Colonic mucosa (tissue), 4 donors: ENCODE data around the gene NKAIN1. TPM values are rescaled to one million over a fixed set of nuclear protein-coding genes. Genes with fewer than 3 reads are reported as not detected.
"Not testable (repeated sequence)": the region's sequence is repeated elsewhere in the genome, so short reads cannot be mapped to it uniquely, and the experiment has no call there.

Source experiments
- DNase-seq: peaks from one replicate; pipeline ENCODE4 v3.0.0-alpha.2; 2020
- H3K27ac ChIP-seq: fragments of 200-600 bp; one replicate; pipeline ENCODE4 v1.8.0; 2021
- H3K27me3 ChIP-seq: fragments of 200-600 bp; one replicate; pipeline ENCODE4 v1.8.0; 2021
- H3K36me3 ChIP-seq: fragments of 200-600 bp; one replicate; pipeline ENCODE4 v1.8.0; 2021
- H3K4me1 ChIP-seq: fragments of 200-600 bp; one replicate; pipeline ENCODE4 v1.8.0; 2021; ENCODE audit warnings: mild to moderate bottlenecking
- H3K4me3 ChIP-seq: fragments of 200-600 bp; one replicate; pipeline ENCODE4 v1.8.0; 2021
- H3K9ac ChIP-seq, 2 donors: one replicate each; pipeline ENCODE4 v1.7.0; 2013; ENCODE audit warnings: control low read depth in 2 of 2, low read depth in 2 of 2, low read length in 2 of 2
- H3K9me3 ChIP-seq: fragments of 200-600 bp; one replicate; pipeline ENCODE4 v1.8.0; 2021
- intact Hi-C: fragments of 100-400 bp; cut with DNase I; formaldehyde crosslinking; loops from one replicate; pipeline ENCODE4 v1.14.1; 2022
- total RNA-seq, 2 donors: library from RNA; stranded (reverse); fragmentation: NEBNext Ultra II Directional in 1 of 2; extraction: Animal tissue kit (Norgen Biotek cat#: 25700) in 1 of 2; gene quantifications; one replicate each; pipeline ENCODE4 v1.2.1, GENCODE V29; 2021
- TF ChIP-seq, protein P1 (sequence below): fragments of 200-600 bp; IDR thresholded peaks from one replicate; pipeline ENCODE4 v1.8.0; 2022; ENCODE audit warnings: antibody characterized with exemption, mild to moderate bottlenecking
- donor health status: healthy.
- donor health status: DM: no; HTN: no; CAD: no.
- donor health status: DM: no; HTN: no; CAD: no.

NKAIN1 gene
- total RNA-seq, 2 donors from 2014 or later, result 0.20 TPM; not detected in 1

DNA sequence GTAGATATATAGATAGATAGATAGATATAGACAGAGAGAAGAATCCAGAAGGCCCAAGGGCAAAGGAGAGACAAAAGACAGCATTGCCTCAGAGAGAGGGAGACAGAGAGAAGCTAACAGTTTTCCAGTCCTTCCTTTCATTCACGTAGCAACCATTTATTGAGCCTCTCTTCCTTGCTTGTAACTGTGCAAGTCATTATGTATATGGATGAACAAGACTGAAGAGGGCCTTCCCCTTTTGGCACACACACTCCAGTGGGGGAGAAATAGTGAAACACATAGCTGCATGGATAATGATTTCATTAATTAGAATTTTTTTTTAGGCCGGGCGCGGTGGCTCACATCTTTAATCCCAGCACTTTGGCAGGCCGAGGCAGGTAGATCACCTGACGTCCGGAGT is 99.4 kb downstream of the NKAIN1 start:
- H3K27ac ChIP-seq, result no peak overlapping the region
- no peak for DNase-seq
- no peaks in the 10 kb centered on the region for H3K27me3 ChIP-seq
- no peak overlapping the region for H3K9ac ChIP-seq
- intact Hi-C loops, result no loop called here
- H3K9me3 ChIP-seq, result no peaks in the 10 kb centered on the region
- no peaks in the 10 kb centered on the region for H3K4me1 ChIP-seq
- TF ChIP-seq, protein P1, sequence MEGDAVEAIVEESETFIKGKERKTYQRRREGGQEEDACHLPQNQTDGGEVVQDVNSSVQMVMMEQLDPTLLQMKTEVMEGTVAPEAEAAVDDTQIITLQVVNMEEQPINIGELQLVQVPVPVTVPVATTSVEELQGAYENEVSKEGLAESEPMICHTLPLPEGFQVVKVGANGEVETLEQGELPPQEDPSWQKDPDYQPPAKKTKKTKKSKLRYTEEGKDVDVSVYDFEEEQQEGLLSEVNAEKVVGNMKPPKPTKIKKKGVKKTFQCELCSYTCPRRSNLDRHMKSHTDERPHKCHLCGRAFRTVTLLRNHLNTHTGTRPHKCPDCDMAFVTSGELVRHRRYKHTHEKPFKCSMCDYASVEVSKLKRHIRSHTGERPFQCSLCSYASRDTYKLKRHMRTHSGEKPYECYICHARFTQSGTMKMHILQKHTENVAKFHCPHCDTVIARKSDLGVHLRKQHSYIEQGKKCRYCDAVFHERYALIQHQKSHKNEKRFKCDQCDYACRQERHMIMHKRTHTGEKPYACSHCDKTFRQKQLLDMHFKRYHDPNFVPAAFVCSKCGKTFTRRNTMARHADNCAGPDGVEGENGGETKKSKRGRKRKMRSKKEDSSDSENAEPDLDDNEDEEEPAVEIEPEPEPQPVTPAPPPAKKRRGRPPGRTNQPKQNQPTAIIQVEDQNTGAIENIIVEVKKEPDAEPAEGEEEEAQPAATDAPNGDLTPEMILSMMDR, result no peak
- H3K4me3 ChIP-seq, result no peak overlapping the region
- H3K36me3 ChIP-seq, result no peaks in the 10 kb centered on the region

DNA sequence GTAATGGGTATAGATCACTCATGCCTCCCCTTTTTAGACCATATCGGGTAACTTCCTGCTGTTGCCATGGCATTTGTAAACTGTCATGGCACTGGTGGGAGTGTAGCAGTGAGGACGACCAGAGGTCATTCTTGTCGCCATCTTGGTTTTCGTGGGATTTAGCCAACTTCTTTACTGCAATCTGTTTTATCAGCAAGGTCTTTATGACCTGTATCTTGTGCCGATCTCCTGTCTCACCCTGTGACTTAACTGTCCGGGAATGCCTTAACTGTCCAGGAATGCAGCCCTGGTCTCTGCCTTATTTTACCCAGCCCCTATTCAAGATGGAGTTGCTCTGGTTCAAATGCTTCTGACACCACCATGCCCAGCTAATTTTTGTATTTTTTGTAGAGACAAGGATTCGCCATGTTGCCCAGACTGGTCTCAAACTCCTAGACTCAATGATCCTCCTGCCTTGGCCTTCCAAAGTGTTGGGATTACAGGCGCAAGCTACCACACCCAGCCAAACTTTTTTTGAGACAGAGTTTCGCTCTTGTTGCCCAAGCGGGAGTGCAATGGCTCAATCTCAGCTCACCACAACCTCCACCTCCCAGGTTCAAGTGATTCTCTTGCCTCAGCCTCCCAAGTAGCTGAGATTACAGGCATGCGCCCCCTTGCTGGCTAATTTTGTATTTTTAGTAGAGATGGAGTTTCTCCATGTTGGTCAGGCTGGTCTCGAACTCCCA is 100.7 kb downstream of the NKAIN1 start:
- H3K9me3 ChIP-seq, H3K27me3 ChIP-seq, H3K27ac ChIP-seq, H3K4me1 ChIP-seq, H3K36me3 ChIP-seq, DNase-seq, intact Hi-C loops, H3K4me3 ChIP-seq, H3K9ac ChIP-seq: not testable (repeated sequence)

DNA sequence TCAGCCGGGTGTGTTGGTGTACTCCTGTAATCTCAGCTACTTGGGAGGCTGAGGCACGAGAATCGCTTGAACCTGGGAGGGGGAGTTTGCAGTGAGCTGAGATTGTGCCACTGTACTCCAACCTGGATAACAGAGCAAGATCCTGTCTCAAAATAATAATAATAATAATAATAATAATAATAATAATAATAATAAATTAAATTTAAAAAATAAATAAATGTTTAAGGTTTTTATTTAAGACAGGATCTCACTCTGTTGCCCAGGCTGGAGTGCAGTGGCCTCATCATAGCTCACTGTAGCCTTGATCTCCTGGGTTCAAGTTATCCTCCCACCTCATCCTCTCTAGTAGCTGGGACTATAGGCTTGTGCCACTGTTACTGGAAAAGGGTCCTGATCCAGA is 101.8 kb downstream of the NKAIN1 start:
- H3K4me1 ChIP-seq, H3K36me3 ChIP-seq, H3K9ac ChIP-seq, H3K9me3 ChIP-seq, DNase-seq, H3K4me3 ChIP-seq, H3K27me3 ChIP-seq, H3K27ac ChIP-seq, intact Hi-C loops: not testable (repeated sequence)

DNA sequence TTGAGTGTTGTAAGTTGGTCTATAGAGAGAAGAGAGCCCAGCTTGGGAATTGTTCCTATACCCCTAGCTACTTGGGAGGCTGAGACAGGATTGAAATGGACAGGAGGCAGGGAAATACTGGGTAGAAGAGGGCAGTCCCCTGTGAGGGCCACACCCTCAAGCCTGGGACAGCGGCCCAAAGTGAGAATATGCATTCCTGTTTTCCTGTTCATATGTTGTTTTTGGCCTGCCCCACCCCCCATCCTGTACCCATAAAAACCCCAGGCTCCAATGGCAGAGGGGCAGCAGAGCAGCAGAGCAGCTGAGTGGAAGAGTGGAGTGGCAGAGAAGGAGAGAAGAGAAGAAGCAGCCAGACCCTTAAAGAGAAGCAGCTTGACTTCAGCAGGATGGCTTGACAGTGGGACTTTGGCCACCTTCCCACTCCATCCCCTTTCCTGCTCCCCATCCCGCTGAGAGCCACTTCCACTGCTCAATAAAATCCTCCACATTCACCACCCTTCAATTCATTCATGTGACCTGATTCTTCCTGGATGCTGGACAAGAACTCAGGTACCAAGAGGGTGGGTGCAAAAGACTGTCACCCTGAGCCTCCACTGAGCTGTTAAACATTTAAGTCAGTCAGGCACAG is 103.6 kb downstream of the NKAIN1 start:
- Histone ChIP-seq H3K9ac (no peak overlapping the region), H3K36me3 (no peaks in the 10 kb centered on the region), H3K9me3 (no peaks in the 10 kb centered on the region), H3K27ac (no peak overlapping the region), H3K4me1 (no peaks in the 10 kb centered on the region), H3K27me3 (no peaks in the 10 kb centered on the region), H3K4me3 (no peak overlapping the region)
- TF ChIP-seq, protein P1, result no peak
- intact Hi-C loops, result no loop called here
- DNase-seq, result no peak

DNA sequence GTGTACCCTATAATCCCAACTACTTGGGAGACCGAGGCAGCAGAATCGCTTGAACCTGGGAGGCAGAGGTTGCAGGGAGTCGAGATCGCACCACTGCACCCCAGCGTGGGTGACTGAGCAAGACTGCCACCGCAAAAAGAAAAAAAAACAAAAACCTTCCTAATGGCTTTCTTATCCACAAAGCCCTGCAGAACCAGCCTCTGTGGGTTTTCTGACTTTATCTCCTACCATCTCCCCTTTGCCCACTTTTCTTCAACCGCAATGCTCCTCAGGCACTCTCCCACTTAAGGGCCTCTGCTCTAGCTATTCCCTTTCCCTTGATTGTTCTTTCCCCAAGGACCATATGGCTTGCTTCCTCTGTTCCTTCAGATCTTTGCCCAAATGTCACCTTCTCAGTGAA is 106.3 kb downstream of the NKAIN1 start:
- Histone ChIP-seq H3K9me3 (no peaks in the 10 kb centered on the region), H3K9ac (no peak overlapping the region), H3K4me1 (no peaks in the 10 kb centered on the region), H3K27me3 (no peaks in the 10 kb centered on the region), H3K36me3 (no peaks in the 10 kb centered on the region), H3K4me3 (no peak overlapping the region), H3K27ac (no peak overlapping the region)
- intact Hi-C loops, result no loop called here
- no peak for DNase-seq
- TF ChIP-seq, protein P1, result no peak

Other genes starting within 250 kb of the NKAIN1 start
- 100 to 1,000 TPM; 119 to 124 TPM for gene PUM1, start 174.2 kb downstream of the NKAIN1 start, total RNA-seq
- 10 to 100 TPM; 34.7 to 59.6 TPM for gene SNRNP40, start 56.9 kb upstream of the NKAIN1 start, total RNA-seq
- 10 to 100 TPM; 19.8 to 23.9 TPM for gene ZCCHC17, start 57.1 kb upstream of the NKAIN1 start, total RNA-seq
- gene FABP3, start 133.2 kb upstream of the NKAIN1 start, total RNA-seq, result 1 to 10 TPM; 2.8 to 4.7 TPM
- gene SERINC2, start 173.3 kb upstream of the NKAIN1 start, total RNA-seq, result 100 to 1,000 TPM; 203 to 212 TPM